GM06990 (cell line): ENCODE measurements around the gene FRRS1L.

ENCODE experiments used
- DNase-seq: peaks from one replicate; pipeline ENCODE4 v3.0.0-alpha.2; 2011; ENCODE audit not compliant: insufficient read length; ENCODE audit errors: extremely low read depth
- H3K27me3 ChIP-seq: replicated peaks from 2 replicates; pipeline ENCODE4 v1.6.0; 2011; ENCODE audit warnings: low read length; ENCODE audit not compliant: control insufficient read depth, insufficient read depth
- H3K36me3 ChIP-seq: 2 replicates; pipeline ENCODE4 v1.5.1; 2011; ENCODE audit warnings: low read length; ENCODE audit not compliant: control insufficient read depth, insufficient read depth
- H3K4me3 ChIP-seq: replicated peaks from 2 replicates; pipeline ENCODE4 v1.5.1; 2011; ENCODE audit warnings: low read depth, mild to moderate bottlenecking, control low read depth, low read length
- CTCF ChIP-seq: IDR thresholded peaks from 2 replicates; pipeline ENCODE4 v1.5.1; 2011; ENCODE audit warnings: low read length, control low read depth, mild to moderate bottlenecking, inconsistent platforms; ENCODE audit not compliant: insufficient read depth, poor library complexity, severe bottlenecking

Gene FRRS1L

GRCh38 chr9:109114670-109115069, 52.4 kb downstream of the FRRS1L start:
- Histone ChIP-seq H3K27me3 (no peaks in the 10 kb centered on the region), H3K36me3 (no peaks in the 10 kb centered on the region), H3K4me3 (no peak overlapping the region; the same call in 1 of the 2 replicates)
- DNase-seq = peak; percentile 34
- TF ChIP-seq CTCF = no peak

GRCh38 chr9:109113892-109114609, 53.0 kb downstream of the FRRS1L start:
- no peak for TF ChIP-seq CTCF
- no peak for DNase-seq
- Histone ChIP-seq H3K36me3 (no peaks in the 10 kb centered on the region), H3K4me3 (no peak overlapping the region), H3K27me3 (no peaks in the 10 kb centered on the region)

GRCh38 chr9:109113254-109113653, 53.8 kb downstream of the FRRS1L start:
- TF ChIP-seq CTCF = no peak
- no peaks in the 10 kb centered on the region for H3K27me3 ChIP-seq
- no peak overlapping the region for H3K4me3 ChIP-seq
- H3K36me3 ChIP-seq = no peaks in the 10 kb centered on the region
- DNase-seq = no peak

GRCh38 chr9:109110329-109111021, 56.6 kb downstream of the FRRS1L start:
- TF ChIP-seq CTCF = no peak
- Histone ChIP-seq H3K4me3 (no peak overlapping the region), H3K27me3 (no peaks in the 10 kb centered on the region), H3K36me3 (no peaks in the 10 kb centered on the region; the same call in 1 of the 2 replicates)
- DNase-seq = peak; percentile 25

GRCh38 chr9:109109967-109110328, 57.1 kb downstream of the FRRS1L start:
- no peak for TF ChIP-seq CTCF
- no peaks in the 10 kb centered on the region; the same call in 1 of the 2 replicates for H3K36me3 ChIP-seq
- no peak for DNase-seq
- H3K27me3 ChIP-seq = no peaks in the 10 kb centered on the region
- H3K4me3 ChIP-seq = no peak overlapping the region
